Esophagus muscularis mucosa (tissue), 3 donors: ENCODE measurements around the gene EPB41.

ENCODE experiments used
- CTCF ChIP-seq, 3 experiments: fragments of 200-600 bp in 2 of 3; fragments of 450-650 bp in 1 of 3; sonication (generic) in 2 of 3; IDR thresholded peaks; one replicate each; pipeline ENCODE4 v1.5.1; 2017 to 2019; ENCODE audit warnings: antibody characterized with exemption in 3 of 3, mild to moderate bottlenecking in 2 of 3, moderate library complexity in 1 of 3
- POLR2AphosphoS5 ChIP-seq, 2 donors: sonication (generic); formaldehyde crosslinking; IDR thresholded peaks; one replicate each; pipeline ENCODE4 v1.6.1; 2017; ENCODE audit warnings: antibody characterized with exemption in 2 of 2

- TF ChIP-seq CTCF (IDR thresholded peaks at IDR 0.05) (no peak), POLR2AphosphoS5 (IDR thresholded peaks at IDR 0.05) (no peak)
Observed at GRCh38 chr1:29055160-29055559, 140.8 kb downstream of the EPB41 start.
